GM19455 (cell line): ENCODE results near the gene C2CD5.
"Not testable (repeated sequence)": the region's sequence is repeated elsewhere in the genome, so short reads cannot be mapped to it uniquely, and the experiment has no call there.

Source experiments
- ATAC-seq: cut with Tn5 transposase; IDR thresholded peaks from one replicate; pipeline ENCODE4 v1.9.1; 2021; ENCODE audit not compliant: unreplicated experiment

C2CD5 gene

DNA sequence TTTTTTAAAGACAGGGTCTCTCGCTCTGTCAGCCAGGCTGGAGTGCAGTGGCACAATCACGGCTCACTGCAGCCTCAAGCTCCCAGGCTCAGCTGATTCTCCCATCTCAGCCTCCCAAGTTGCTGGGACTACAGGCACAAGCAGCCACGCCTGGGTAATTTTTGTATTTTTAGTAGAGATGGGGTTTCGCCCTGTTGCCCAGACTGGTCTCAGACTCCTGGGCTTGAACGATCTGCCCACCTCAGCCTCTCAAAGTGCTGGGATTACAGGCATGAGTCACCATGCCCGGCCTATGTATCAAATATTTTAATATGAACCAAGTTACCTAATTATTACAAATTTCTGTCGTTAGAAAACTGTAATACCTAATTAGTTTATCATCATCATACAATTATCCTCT lies 63.5 kb downstream of the C2CD5 start:
- not testable (repeated sequence) for ATAC-seq

DNA sequence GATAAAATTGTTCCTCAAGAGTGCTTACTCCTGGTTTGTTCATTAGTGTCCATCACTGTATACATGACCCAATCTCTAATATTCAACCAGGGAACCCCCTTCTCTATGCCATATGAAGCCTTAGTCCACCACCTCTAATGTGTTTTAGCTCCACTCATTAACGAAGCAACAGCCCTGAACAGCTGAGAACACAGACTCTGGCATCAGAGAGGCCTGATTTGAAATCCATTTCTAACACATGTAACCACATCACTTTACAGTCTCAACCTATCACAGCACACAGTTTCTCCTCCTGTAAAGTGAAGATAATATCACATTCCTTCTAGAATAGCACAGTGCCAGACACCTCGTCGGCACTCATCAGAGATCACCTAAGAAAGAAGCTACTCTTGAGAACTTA lies 64.3 kb downstream of the C2CD5 start:
- no peak for ATAC-seq

- ATAC-seq, result no peak
Observed at GRCh38 chr12:22477894-22478287, 66.5 kb downstream of the C2CD5 start.

DNA sequence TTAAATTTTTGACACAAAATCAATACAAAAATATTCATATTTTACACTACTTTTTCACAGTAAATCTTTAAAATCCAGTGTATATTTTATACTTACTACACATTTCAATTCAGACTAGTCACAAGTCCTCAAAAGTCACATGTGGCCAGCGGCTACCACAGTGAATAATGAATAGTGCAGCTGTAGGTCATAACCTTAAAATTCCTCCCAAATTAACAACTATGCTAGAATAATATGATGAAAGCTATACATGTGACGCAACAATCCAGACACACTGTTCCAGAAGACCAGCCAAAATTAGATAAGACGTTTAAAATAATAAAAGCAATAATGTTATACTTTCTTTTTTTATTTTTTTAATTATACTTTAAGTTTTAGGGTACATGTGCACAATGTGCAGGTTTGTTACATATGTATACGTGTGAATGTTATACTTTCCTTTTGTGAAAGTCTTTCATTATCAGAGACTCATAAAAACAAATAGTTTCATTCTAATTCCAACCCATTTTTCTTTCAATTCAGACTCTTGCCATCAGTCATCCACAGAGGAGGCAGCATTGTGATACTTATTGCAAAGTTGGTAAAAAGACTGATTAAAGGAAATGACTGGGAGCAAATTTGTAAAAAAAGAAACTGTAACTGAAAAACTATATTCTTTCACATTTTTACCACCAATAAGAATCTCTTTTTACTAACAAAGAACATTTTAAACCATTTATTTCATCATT lies 67.0 kb downstream of the C2CD5 start:
- ATAC-seq, result no peak

- no peak for ATAC-seq
Observed at GRCh38 chr12:22476133-22476532, 68.2 kb downstream of the C2CD5 start.

DNA sequence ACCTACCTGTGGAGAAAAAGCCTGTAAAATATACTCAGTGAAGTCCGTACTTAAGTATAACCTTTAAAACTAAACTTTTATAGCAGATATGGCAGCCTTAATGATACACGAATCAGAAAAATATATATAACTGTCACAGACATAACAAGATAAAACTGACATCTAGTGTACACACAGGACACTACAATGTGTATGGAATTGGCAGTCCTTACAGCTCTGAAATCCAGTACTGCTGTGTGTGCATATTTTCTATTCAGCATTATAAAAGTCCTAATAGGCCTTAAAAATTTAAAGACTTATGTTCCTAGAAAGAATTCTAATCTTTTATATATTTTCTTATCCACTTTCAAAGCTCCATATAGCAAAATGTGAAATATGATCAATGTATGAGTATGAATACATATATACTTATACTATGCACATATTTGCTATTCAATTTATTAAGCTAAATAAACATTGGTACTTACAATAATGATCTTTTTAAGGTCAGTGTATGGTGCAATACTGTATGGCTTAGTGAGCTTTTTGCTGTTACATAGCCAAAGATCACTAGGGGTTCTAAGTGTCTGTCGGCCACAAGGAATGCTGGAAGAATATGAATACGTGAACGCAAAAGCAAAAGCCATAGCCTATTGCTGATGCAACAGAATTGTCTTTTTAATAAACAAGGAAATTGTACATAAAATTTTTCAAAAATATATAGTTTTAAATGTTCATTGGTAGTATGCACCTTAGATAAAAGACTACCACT lies 69.2 kb downstream of the C2CD5 start:
- no peak for ATAC-seq

- ATAC-seq, result no peak
Observed at GRCh38 chr12:22473212-22473611, 71.1 kb downstream of the C2CD5 start.

GRCh38 chr12:22467190-22467589 lies 77.2 kb downstream of the C2CD5 start:
- ATAC-seq, result no peak

DNA sequence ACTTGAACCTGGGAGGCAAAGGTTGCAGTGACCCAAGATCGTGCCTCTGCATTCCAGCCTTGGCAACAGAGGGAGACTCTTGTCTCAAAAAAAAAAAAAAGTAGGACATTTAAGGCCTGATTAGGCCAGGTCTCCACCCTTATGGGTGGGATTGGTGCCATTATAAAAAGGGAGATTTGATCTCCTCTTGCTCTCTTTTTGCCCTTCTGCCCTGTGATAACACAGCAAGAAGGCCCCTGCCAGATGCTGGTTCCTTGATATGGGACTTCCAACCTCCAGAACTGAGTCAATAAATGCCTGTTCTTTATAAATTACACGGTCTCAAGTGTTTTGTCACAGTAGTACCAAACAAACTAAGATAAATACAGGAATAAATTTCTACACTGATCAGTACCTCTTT lies 81.0 kb downstream of the C2CD5 start:
- ATAC-seq, result no peak

DNA sequence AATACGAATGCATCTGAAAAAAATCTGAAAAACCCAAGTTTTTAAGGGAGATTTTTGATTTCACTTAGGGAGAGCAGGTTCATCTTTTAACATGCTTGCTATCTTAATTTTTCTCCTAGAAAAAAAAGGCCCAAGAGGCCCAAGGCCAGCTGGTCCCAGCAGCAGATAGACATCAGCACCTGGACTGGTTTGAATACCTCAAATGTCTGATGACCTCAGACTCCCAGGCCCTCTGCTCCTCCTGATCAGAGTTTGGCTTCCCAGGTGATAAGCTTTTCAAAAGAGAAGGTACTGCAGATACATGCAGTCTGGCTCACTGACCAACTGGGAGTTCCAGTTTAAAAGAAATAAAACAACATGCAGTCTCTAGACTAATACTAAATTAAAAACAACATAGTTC lies 82.6 kb downstream of the C2CD5 start:
- no peak for ATAC-seq

DNA sequence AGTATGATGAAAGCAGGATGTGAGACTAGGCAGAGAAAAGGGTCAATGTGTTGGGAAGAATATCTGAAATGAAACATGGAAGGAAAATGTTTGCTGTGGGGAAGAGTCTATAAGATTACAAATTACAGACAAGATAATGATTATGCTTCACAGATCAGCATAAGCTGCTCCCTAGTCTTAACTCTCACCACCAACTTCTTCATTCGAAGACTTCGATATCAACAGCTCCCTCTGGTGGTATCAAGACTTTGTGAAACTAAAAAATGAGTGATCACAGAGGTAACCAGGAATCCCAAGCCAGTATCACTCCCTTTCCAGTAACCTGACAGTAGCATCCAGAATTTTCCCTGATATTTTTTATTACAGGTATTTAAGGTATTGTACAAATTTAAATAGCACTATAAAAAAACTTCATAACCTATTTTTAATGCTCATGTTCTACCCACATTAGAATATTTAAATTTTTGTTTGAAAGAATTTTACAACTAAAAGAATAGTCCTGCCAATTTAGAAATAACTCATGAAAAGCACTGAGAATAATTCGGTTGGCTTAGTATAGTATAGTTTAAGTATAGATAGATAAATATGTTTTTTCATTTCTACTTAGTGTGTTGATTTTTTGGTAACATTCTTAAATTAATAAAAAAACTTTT lies 84.4 kb downstream of the C2CD5 start:
- ATAC-seq, result no peak

GRCh38 chr12:22458298-22458937 lies 85.9 kb downstream of the C2CD5 start:
- ATAC-seq, result no peak

GRCh38 chr12:22457085-22457484 lies 87.3 kb downstream of the C2CD5 start:
- no peak for ATAC-seq

GRCh38 chr12:22453511-22453910 lies 90.8 kb downstream of the C2CD5 start:
- ATAC-seq, result no peak

- no peak for ATAC-seq
Observed at GRCh38 chr12:22447223-22447622, 97.1 kb downstream of the C2CD5 start.

- not testable (repeated sequence) for ATAC-seq
Observed at GRCh38 chr12:22444317-22444665, 100.1 kb downstream of the C2CD5 start.

DNA sequence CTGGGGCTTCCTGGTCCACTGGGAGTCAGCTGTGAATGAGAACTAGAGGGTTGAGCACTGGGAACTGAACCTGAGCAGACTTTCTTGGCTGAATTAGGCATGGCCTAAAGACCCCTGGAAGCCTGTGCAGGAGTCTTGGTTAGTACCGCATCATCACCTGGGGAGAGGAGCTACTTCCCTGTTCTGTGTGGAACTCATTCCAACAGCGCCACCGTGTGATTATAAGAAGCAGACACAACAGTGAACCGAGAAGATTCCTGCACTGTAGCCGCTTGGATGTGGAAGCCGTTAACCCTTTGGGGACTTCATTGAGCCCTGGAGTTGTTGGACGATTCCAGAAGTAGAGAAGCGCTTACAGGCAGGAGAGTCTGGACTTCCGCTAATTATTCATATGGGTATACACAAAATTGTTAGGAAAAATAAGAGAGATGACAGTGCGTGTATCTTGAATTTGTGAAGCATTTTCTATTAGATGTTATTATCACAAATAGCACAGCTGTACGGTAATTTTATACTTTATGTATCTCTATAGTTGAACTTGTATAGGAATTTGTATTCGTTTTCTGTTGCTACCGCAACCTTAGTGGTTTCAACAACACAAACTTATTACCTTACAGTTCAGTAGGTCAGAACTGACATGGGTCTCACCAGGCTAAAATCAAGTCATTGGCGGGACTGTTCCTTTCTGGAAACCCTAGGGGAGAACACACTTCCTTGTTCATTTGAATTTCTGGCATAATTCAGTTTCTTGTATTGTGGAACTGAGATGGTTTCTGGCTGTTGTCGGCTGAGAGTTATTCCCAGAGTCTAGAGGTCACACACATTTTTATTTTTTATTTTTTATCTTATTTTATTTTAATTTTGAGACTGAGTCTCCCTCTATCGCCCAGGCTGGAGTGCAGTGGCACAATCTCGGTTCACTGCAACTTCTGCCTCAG lies 100.7 kb downstream of the C2CD5 start:
- peak; percentile 100 for ATAC-seq

- ATAC-seq, result no peak
Observed at GRCh38 chr12:22437031-22437806, 107.1 kb downstream of the C2CD5 start.

DNA sequence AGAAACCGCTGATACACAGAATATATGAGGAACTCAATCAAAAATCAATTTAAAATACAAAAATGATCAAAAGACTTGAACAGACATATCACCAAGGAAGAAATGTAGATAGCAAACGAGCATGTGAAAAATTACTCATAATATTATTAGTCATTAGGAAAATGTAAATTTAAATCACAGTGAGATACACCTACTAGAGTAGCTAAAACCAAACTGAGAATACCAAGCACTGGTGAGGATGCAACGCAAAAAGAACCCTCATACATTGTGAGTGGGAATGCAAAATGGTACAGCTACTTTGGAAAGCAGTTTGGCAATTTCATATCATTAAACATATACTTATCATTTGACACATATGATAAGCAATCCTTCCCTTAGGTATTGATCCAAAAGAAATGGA lies 108.8 kb downstream of the C2CD5 start:
- no peak for ATAC-seq
